MM.1S (cell line): ENCODE measurements around the gene SECISBP2.

Source experiments
- DNase-seq: peaks from one replicate; pipeline ENCODE4 v3.0.0-alpha.2; 2015
- H2AFZ ChIP-seq: fragments of 300-600 bp; sonication (generic); 2 replicates; pipeline ENCODE4 v1.6.0; 2016; ENCODE audit warnings: antibody characterized with exemption, low read length
- H3F3A ChIP-seq: fragments of 300-600 bp; sonication (generic); 2 replicates; pipeline ENCODE4 v1.6.1; 2016; ENCODE audit warnings: mild to moderate bottlenecking, antibody characterized with exemption, low read length, moderate library complexity, mixed read lengths; ENCODE audit not compliant: insufficient read depth
- H3K27ac ChIP-seq: fragments of 300-600 bp; sonication (generic); 2 replicates; pipeline ENCODE4 v1.5.1; 2016; ENCODE audit warnings: mild to moderate bottlenecking, low read length
- H3K27me3 ChIP-seq: fragments of 300-600 bp; sonication (generic); replicated peaks from 2 replicates; pipeline ENCODE4 v1.6.0; 2016; ENCODE audit warnings: low read length; ENCODE audit not compliant: insufficient read depth
- H3K36me3 ChIP-seq: fragments of 300-600 bp; sonication (generic); replicated peaks from 2 replicates; pipeline ENCODE4 v1.6.1; 2016; ENCODE audit warnings: mild to moderate bottlenecking, low read length, mixed read lengths; ENCODE audit not compliant: insufficient read depth
- H3K4me1 ChIP-seq: fragments of 300-600 bp; sonication (generic); 2 replicates; pipeline ENCODE4 v1.6.1; 2016; ENCODE audit warnings: low read length, mixed read lengths
- H3K4me2 ChIP-seq: fragments of 300-600 bp; sonication (generic); 2 replicates; pipeline ENCODE4 v1.6.0; 2016; ENCODE audit warnings: low read depth, low read length
- H3K4me3 ChIP-seq: fragments of 300-600 bp; sonication (generic); 2 replicates; pipeline ENCODE4 v1.5.1; 2016; ENCODE audit warnings: low read length, mixed read lengths
- H3K79me2 ChIP-seq: fragments of 300-600 bp; sonication (generic); 2 replicates; pipeline ENCODE4 v1.6.1; 2016; ENCODE audit warnings: mixed run types, low read length, mixed read lengths
- H3K9ac ChIP-seq: fragments of 300-600 bp; sonication (generic); 2 replicates; pipeline ENCODE4 v1.6.1; 2016; ENCODE audit warnings: low read length, mixed read lengths
- H3K9me2 ChIP-seq: fragments of 300-600 bp; sonication (generic); replicated peaks from 2 replicates; pipeline ENCODE4 v1.6.1; 2016; ENCODE audit warnings: mild to moderate bottlenecking, low read length, mixed read lengths; ENCODE audit not compliant: insufficient read depth
- H3K9me3 ChIP-seq: fragments of 300-600 bp; sonication (generic); replicated peaks from 2 replicates; pipeline ENCODE4 v1.6.1; 2016; ENCODE audit warnings: mild to moderate bottlenecking, low read length, mixed read lengths; ENCODE audit not compliant: insufficient read depth
- H4K20me1 ChIP-seq: fragments of 300-600 bp; sonication (generic); 2 replicates; pipeline ENCODE4 v1.6.1; 2016; ENCODE audit warnings: mild to moderate bottlenecking, low read length, moderate library complexity, mixed read lengths; ENCODE audit not compliant: insufficient read depth
- EZH2 ChIP-seq: fragments of 300-600 bp; sonication (generic); optimal IDR thresholded peaks from 2 replicates; pipeline ENCODE3; 2017; ENCODE audit warnings: low read depth, mild to moderate bottlenecking, antibody characterized with exemption, low read length, mixed read lengths
- EZH2phosphoT487 ChIP-seq: fragments of 300-600 bp; sonication (generic); IDR thresholded peaks from 2 replicates; pipeline ENCODE4 v1.6.1; 2018; ENCODE audit warnings: antibody characterized with exemption, low read length
- TF ChIP-seq, protein P1 (sequence below): fragments of 300-600 bp; sonication (generic); IDR thresholded peaks from 2 replicates; pipeline ENCODE4 v1.5.1; 2016; ENCODE audit warnings: antibody characterized with exemption, low read length, mixed read lengths

The SECISBP2 gene

DNA sequence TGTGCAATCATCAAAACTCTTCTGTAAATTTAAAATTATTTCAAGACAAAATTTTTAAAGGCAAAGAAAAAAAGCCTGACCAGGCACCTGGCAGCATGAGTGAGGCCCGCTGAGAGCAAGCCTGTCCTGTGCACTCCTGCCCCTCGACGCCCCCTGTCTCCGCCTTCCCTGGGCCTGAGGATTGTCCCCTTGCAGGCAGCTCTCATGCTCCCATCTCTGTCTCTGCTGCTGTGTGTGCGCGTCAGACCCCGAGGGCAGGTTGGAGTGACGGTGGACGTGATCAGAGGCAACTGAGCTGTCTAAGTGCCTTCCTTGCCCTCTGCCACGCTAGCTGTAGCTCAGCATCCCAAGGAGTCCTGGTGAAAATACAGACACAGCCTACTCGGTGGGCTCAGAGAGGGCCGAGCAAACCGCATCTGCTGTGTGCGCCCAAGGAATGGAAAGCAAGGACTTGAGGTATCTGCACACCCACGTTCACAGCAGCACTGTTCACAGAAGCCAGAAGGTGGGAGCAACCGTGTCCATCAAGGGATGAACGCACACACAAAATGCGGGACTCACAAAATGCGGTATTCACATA is 65.5 kb downstream of the SECISBP2 start:
- DNase-seq: no peak
- Histone ChIP-seq H3K4me1 (no peaks in the 10 kb centered on the region), H3K79me2 (peaks cover 5% of the 10 kb centered on the region; the same call in 1 of the 2 replicates), H3K9ac (no peak overlapping the region), H3F3A (no peaks in the 10 kb centered on the region), H4K20me1 (no peaks in the 10 kb centered on the region), H3K27ac (no peak overlapping the region), H3K36me3 (peaks cover 11% of the 10 kb centered on the region; the same call in 1 of the 2 replicates), H3K4me2 (no peak overlapping the region), H3K4me3 (no peak overlapping the region), H3K27me3 (no peaks in the 10 kb centered on the region), H3K9me2 (no peaks in the 10 kb centered on the region), H2AFZ (no peak overlapping the region), H3K9me3 (no peaks in the 10 kb centered on the region)
- TF ChIP-seq, protein P1, sequence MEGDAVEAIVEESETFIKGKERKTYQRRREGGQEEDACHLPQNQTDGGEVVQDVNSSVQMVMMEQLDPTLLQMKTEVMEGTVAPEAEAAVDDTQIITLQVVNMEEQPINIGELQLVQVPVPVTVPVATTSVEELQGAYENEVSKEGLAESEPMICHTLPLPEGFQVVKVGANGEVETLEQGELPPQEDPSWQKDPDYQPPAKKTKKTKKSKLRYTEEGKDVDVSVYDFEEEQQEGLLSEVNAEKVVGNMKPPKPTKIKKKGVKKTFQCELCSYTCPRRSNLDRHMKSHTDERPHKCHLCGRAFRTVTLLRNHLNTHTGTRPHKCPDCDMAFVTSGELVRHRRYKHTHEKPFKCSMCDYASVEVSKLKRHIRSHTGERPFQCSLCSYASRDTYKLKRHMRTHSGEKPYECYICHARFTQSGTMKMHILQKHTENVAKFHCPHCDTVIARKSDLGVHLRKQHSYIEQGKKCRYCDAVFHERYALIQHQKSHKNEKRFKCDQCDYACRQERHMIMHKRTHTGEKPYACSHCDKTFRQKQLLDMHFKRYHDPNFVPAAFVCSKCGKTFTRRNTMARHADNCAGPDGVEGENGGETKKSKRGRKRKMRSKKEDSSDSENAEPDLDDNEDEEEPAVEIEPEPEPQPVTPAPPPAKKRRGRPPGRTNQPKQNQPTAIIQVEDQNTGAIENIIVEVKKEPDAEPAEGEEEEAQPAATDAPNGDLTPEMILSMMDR: no peak
- TF ChIP-seq EZH2 (no peak), EZH2phosphoT487 (no peak)

DNA sequence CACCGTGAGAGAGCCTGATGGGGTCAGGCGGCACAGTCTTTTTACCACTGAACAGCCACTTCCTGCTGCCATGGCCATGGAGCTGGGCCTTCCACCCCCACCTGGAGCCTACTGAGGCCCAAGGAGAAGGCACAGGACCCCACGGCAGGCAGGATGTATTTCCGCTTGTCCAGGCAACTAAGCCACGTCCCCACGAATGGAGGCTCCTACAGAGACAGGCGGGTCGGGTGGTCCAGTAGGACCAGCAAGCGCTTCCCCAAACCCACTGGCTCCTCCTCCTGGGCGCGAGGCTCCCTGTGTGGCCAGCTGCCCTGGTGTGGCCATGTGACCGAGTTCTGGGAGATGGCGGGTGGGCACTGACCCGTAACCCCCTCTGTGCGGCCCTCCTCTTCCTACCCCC is 66.5 kb downstream of the SECISBP2 start:
- no peak overlapping the region for H3K9ac ChIP-seq
- no peak overlapping the region for H3K4me2 ChIP-seq
- H3K9me2 ChIP-seq: no peaks in the 10 kb centered on the region
- no peak overlapping the region for H3K4me3 ChIP-seq
- no peaks in the 10 kb centered on the region for H3K27me3 ChIP-seq
- TF ChIP-seq EZH2phosphoT487: no peak
- no peak for TF ChIP-seq EZH2
- TF ChIP-seq, protein P1: no peak
- H3K4me1 ChIP-seq: no peaks in the 10 kb centered on the region
- H2AFZ ChIP-seq: no peak overlapping the region
- no peak overlapping the region for H3K27ac ChIP-seq
- no peak for DNase-seq
- H3F3A ChIP-seq: no peaks in the 10 kb centered on the region
- H3K9me3 ChIP-seq: no peaks in the 10 kb centered on the region
- peaks cover 8% of the 10 kb centered on the region; the same call in 1 of the 2 replicates for H3K36me3 ChIP-seq
- peaks cover 5% of the 10 kb centered on the region; the same call in 1 of the 2 replicates for H3K79me2 ChIP-seq
- H4K20me1 ChIP-seq: no peaks in the 10 kb centered on the region

DNA sequence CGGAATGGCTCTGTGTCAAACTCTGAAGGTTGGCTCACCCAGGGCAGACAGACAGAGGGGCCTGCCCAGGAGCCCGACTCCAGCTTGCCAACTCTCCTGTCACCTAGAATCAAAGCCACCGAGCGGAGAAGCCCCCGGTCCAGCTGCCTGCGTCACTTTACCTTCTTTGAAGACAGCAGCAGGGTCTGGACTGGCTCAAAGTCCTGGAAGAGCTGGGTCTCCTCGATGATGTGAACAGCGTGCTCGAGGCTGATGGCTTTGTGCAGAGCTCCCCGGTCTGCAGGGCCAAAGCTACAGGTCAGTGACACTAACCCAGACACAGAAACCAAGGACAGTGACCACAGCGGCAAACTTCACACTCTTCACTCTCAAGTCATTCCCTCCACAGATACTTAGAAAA is 67.9 kb downstream of the SECISBP2 start:
- Histone ChIP-seq H3F3A (no peaks in the 10 kb centered on the region), H2AFZ (no peak overlapping the region), H4K20me1 (no peaks in the 10 kb centered on the region), H3K9me2 (no peaks in the 10 kb centered on the region), H3K4me3 (no peak overlapping the region), H3K36me3 (peaks cover 8% of the 10 kb centered on the region; the same call in 1 of the 2 replicates), H3K27me3 (no peaks in the 10 kb centered on the region), H3K4me2 (no peak overlapping the region), H3K79me2 (peaks cover 8% of the 10 kb centered on the region; the same call in 1 of the 2 replicates), H3K4me1 (no peaks in the 10 kb centered on the region), H3K9ac (no peak overlapping the region), H3K9me3 (no peaks in the 10 kb centered on the region), H3K27ac (no peak overlapping the region)
- no peak for DNase-seq
- TF ChIP-seq, protein P1: no peak
- no peak for TF ChIP-seq EZH2phosphoT487
- TF ChIP-seq EZH2: no peak
